H1 (cell line): ENCODE measurements around the gene PGP. TPM values are rescaled to one million over a fixed set of nuclear protein-coding genes. Genes with fewer than 3 reads are reported as not detected.

Experiments
- CEBPB ChIP-seq: IDR thresholded peaks from 2 replicates; pipeline ENCODE4 v1.6.1; 2012; ENCODE audit warnings: low read depth, low read length
- MAX ChIP-seq: IDR thresholded peaks from 2 replicates; pipeline ENCODE4 v1.6.1; 2012; ENCODE audit warnings: inconsistent platforms
- NRF1 ChIP-seq: IDR thresholded peaks from 2 replicates; pipeline ENCODE4 v1.6.1; 2011; ENCODE audit warnings: mild to moderate bottlenecking, low read depth, low read length, improper control_type of control experiment
- POLR2A ChIP-seq, 2 experiments: IDR thresholded peaks; 1 replicate in 1 of 2; 2 replicates in 1 of 2; pipeline ENCODE4 v1.6.1; 2011; ENCODE audit warnings: low read depth in 2 of 2, low read length in 2 of 2, mild to moderate bottlenecking in 2 of 2; ENCODE audit errors: control extremely low read depth in 1 of 2
- POLR2AphosphoS5 ChIP-seq: IDR thresholded peaks from 2 replicates; pipeline ENCODE4 v1.6.1; 2011; ENCODE audit warnings: low read depth, low read length
- POU5F1 ChIP-seq: IDR thresholded peaks from 2 replicates; pipeline ENCODE4 v1.6.1; 2011; ENCODE audit warnings: low read depth, mild to moderate bottlenecking, low read length, moderate library complexity
- SAP30 ChIP-seq: fragments of 300-600 bp; sonication (generic); IDR thresholded peaks from 2 replicates; pipeline ENCODE4 v1.7.1; 2012; ENCODE audit warnings: low read length, moderate library complexity, mild to moderate bottlenecking, inconsistent platforms; ENCODE audit not compliant: insufficient read depth, insufficient replicate concordance
- TAF1 ChIP-seq: IDR thresholded peaks from 2 replicates; pipeline ENCODE4 v1.6.1; 2011; ENCODE audit warnings: mild to moderate bottlenecking, low read depth, low read length
- YY1 ChIP-seq: IDR thresholded peaks from 2 replicates; pipeline ENCODE4 v1.6.1; 2011; ENCODE audit warnings: low read depth, mild to moderate bottlenecking, low read length
- polyA plus RNA-seq, 7 experiments: library from polyadenylated mRNA; depleted of rRNA in 3 of 7; stranded (reverse) in 5 of 7; unstranded in 2 of 7; fragments of >200 nt in 5 of 7; fragments of 200-250 nt in 2 of 7; gene quantifications; 1 replicate in 5 of 7; 2 replicates in 1 of 7; 4 replicates in 1 of 7; pipeline versions ENCODE4 v1.2.1 to v1.2.3, GENCODE V29; 2011 to 2013; ENCODE audit warnings: missing spikeins in 2 of 7, mixed read lengths in 2 of 7
- total RNA-seq: library from RNA; stranded (reverse); fragmentation: NEBNext Ultra II Directional; extraction: Animal tissue kit (Norgen Biotek cat#: 25700); gene quantifications from 2 replicates; pipeline ENCODE4 v1.2.1, GENCODE V29; 2021

The PGP gene
- total and polyA plus RNA-seq, 2 of the 8 experiments (the other 6 are each of a cell fraction or from before 2014, with no cell fraction given) = 30.9 to 55.9 TPM

- no peak for TF ChIP-seq SAP30
- TF ChIP-seq POLR2AphosphoS5 = no peak
- TF ChIP-seq TAF1 = no peak
- TF ChIP-seq POU5F1 = no peak
- no peak for TF ChIP-seq POLR2A (IDR thresholded peaks at IDR 0.05; ENCODE audit: control extremely low read depth in 1 of 2, low read depth in 2 of 2, low read length in 2 of 2)
- TF ChIP-seq MAX = no peak
- no peak for TF ChIP-seq CEBPB
- no peak for TF ChIP-seq NRF1
- no peak for TF ChIP-seq YY1
These were observed 21.2 kb upstream of the PGP start (continued) for GRCh38 chr16:2235695-2236336.
